HEK293 (cell line): ENCODE data around the gene NCK2.

Experiments used
- CTCF ChIA-PET: fragments of 350-600 bp; formaldehyde crosslinking; extraction: SDS; loops from one replicate; lab custom pipeline; 2021; ENCODE audit warnings: antibody characterized with exemption; lab: Yijun Ruan, JAX
- POLR2A ChIA-PET: fragments of 300-600 bp; formaldehyde crosslinking; extraction: SDS; loops from one replicate; lab custom pipeline; 2020; ENCODE audit warnings: antibody characterized with exemption, inconsistent platforms; lab: Yijun Ruan, JAX
- H3K27ac ChIP-seq: fragments of 200-500 bp; sonication (Bioruptor generic); 2 replicates; pipeline ENCODE4 v1.5.1; 2014; ENCODE audit warnings: low read depth, low read length, control low read depth, inconsistent platforms; ENCODE audit errors: extremely low read depth
- H3K36me3 ChIP-seq, 2 experiments: fragments of 200-500 bp in 1 of 2; sonication (Bioruptor generic) in 1 of 2; 1 replicate in 1 of 2; 2 replicates in 1 of 2; pipeline ENCODE4 v1.5.1; 2014 to 2017; ENCODE audit warnings: inconsistent platforms in 2 of 2, low read length in 2 of 2; ENCODE audit not compliant: control insufficient read depth in 2 of 2, insufficient read depth in 1 of 2
- H3K4me1 ChIP-seq: fragments of 200-500 bp; sonication (Bioruptor generic); 2 replicates; pipeline ENCODE4 v1.5.1; 2014; ENCODE audit warnings: mild to moderate bottlenecking, low read length, inconsistent platforms; ENCODE audit not compliant: control insufficient read depth, insufficient read depth
- H3K4me3 ChIP-seq: 2 replicates; pipeline ENCODE4 v1.5.1; 2011; ENCODE audit warnings: low read depth, mild to moderate bottlenecking, control low read depth, low read length, moderate library complexity
- H3K9me3 ChIP-seq: fragments of 200-500 bp; sonication (Bioruptor generic); 2 replicates; pipeline ENCODE4 v1.5.1; 2014; ENCODE audit warnings: low read depth, low read length, inconsistent platforms; ENCODE audit not compliant: control insufficient read depth, insufficient read depth
- ZBTB17 ChIP-seq: fragments of 450-650 bp; formaldehyde crosslinking; IDR thresholded peaks from 2 replicates; pipeline ENCODE4 v1.5.1; 2016; ENCODE audit warnings: missing biosample characterization, missing genetic modification characterization
- ZFP69B ChIP-seq: fragments of 450-650 bp; formaldehyde crosslinking; IDR thresholded peaks from 2 replicates; pipeline ENCODE4 v1.5.1; 2016; ENCODE audit warnings: missing biosample characterization, missing genetic modification characterization
- ZNF114 ChIP-seq: fragments of 450-650 bp; formaldehyde crosslinking; IDR thresholded peaks from 2 replicates; pipeline ENCODE4 v1.5.0; 2017; ENCODE audit warnings: missing biosample characterization, missing genetic modification characterization
- ZNF132 ChIP-seq: fragments of 450-650 bp; formaldehyde crosslinking; IDR thresholded peaks from 2 replicates; pipeline ENCODE4 v1.5.1; 2017; ENCODE audit warnings: missing biosample characterization, missing genetic modification characterization, borderline replicate concordance
- ZNF138 ChIP-seq: fragments of 450-650 bp; formaldehyde crosslinking; IDR thresholded peaks from 2 replicates; pipeline ENCODE4 v1.5.1; 2016; ENCODE audit warnings: missing biosample characterization, missing genetic modification characterization, borderline replicate concordance
- ZNF19 ChIP-seq: fragments of 450-650 bp; formaldehyde crosslinking; IDR thresholded peaks from 2 replicates; pipeline ENCODE4; 2016; ENCODE audit warnings: missing biosample characterization, missing genetic modification characterization, low read depth
- ZNF311 ChIP-seq: fragments of 450-650 bp; formaldehyde crosslinking; IDR thresholded peaks from 2 replicates; pipeline ENCODE4 v1.5.1; 2017; ENCODE audit warnings: missing biosample characterization, missing genetic modification characterization, borderline replicate concordance
- ZNF391 ChIP-seq: fragments of 450-650 bp; formaldehyde crosslinking; IDR thresholded peaks from 2 replicates; pipeline ENCODE4 v1.5.1; 2016; ENCODE audit warnings: low read depth, missing biosample characterization, missing genetic modification characterization, borderline replicate concordance
- ZNF48 ChIP-seq: fragments of 450-650 bp; formaldehyde crosslinking; IDR thresholded peaks from 2 replicates; pipeline ENCODE4 v1.5.1; 2016; ENCODE audit warnings: missing biosample characterization, missing genetic modification characterization
- ZNF510 ChIP-seq: fragments of 450-650 bp; formaldehyde crosslinking; IDR thresholded peaks from 2 replicates; pipeline ENCODE4 v1.5.1; 2018; ENCODE audit warnings: mild to moderate bottlenecking, missing genetic modification characterization, missing biosample characterization; ENCODE audit not compliant: insufficient replicate concordance
- ZNF624 ChIP-seq: fragments of 450-650 bp; formaldehyde crosslinking; IDR thresholded peaks from 2 replicates; pipeline ENCODE4 v1.5.1; 2017; ENCODE audit warnings: missing biosample characterization, missing genetic modification characterization
- ZNF658 ChIP-seq: fragments of 450-650 bp; formaldehyde crosslinking; IDR thresholded peaks from 2 replicates; pipeline ENCODE4; 2016; ENCODE audit warnings: missing biosample characterization, missing genetic modification characterization
- ZNF664 ChIP-seq: fragments of 450-650 bp; formaldehyde crosslinking; IDR thresholded peaks from 2 replicates; pipeline ENCODE4 v1.5.1; 2016; ENCODE audit warnings: missing biosample characterization, missing genetic modification characterization
- ZNF791 ChIP-seq: fragments of 450-650 bp; formaldehyde crosslinking; IDR thresholded peaks from 2 replicates; pipeline ENCODE4 v1.5.1; 2016; ENCODE audit warnings: missing biosample characterization, missing genetic modification characterization
- ZNF830 ChIP-seq: fragments of 450-650 bp; IDR thresholded peaks from 2 replicates; pipeline ENCODE4 v1.5.0; 2018; ENCODE audit warnings: missing biosample characterization, missing genetic modification characterization, low read depth, mild to moderate bottlenecking, moderate library complexity
- ZNF837 ChIP-seq: fragments of 450-650 bp; formaldehyde crosslinking; IDR thresholded peaks from 2 replicates; pipeline ENCODE4 v1.5.1; 2016; ENCODE audit warnings: missing biosample characterization, missing genetic modification characterization
- TF ChIP-seq, protein P1 (sequence below): fragments of 450-650 bp; formaldehyde crosslinking; IDR thresholded peaks from 2 replicates; pipeline ENCODE4 v1.5.1; 2016; ENCODE audit warnings: missing biosample characterization, missing genetic modification characterization
- TF ChIP-seq, protein P2 (sequence below): fragments of 450-650 bp; formaldehyde crosslinking; IDR thresholded peaks from 2 replicates; pipeline ENCODE4 v1.5.0; 2017; ENCODE audit warnings: missing biosample characterization, missing genetic modification characterization, borderline replicate concordance
- TF ChIP-seq, protein P3 (sequence below): fragments of 450-650 bp; formaldehyde crosslinking; IDR thresholded peaks from 2 replicates; pipeline ENCODE4 v1.5.1; 2017; ENCODE audit warnings: missing biosample characterization, missing genetic modification characterization
- TF ChIP-seq, protein P4 (sequence below): fragments of 450-650 bp; formaldehyde crosslinking; IDR thresholded peaks from 2 replicates; pipeline ENCODE4 v1.5.1; 2016; ENCODE audit warnings: missing biosample characterization, missing genetic modification characterization
- TF ChIP-seq, protein P5 (sequence below): fragments of 450-650 bp; formaldehyde crosslinking; IDR thresholded peaks from 2 replicates; pipeline ENCODE4 v1.5.1; 2017; ENCODE audit warnings: missing biosample characterization, mild to moderate bottlenecking, missing genetic modification characterization, moderate library complexity
- TF ChIP-seq, protein P6 (sequence below): fragments of 450-650 bp; formaldehyde crosslinking; IDR thresholded peaks from 2 replicates; pipeline ENCODE4 v1.5.1; 2016; ENCODE audit warnings: missing biosample characterization, missing genetic modification characterization

The NCK2 gene

DNA sequence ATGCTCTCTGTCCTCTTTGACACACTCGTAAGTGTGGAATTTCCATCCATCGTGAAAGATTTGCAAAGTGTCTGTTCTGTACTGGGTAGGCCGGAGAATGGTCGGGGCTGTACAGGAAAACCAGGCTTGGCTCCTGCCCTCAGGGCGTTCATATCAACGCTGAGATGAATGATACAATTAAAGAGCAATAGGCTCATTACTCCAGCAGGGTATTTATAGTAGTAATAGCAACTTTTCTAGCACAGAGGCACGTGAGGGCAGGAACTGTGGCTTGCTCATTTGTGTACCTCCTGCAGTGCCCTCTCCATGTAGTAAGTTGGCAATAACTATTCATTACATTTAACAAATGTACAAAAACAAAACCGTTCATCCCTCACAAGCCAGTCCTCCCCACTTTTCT is 5.3 kb upstream of the NCK2 start (continued):
- TF ChIP-seq, protein P1, sequence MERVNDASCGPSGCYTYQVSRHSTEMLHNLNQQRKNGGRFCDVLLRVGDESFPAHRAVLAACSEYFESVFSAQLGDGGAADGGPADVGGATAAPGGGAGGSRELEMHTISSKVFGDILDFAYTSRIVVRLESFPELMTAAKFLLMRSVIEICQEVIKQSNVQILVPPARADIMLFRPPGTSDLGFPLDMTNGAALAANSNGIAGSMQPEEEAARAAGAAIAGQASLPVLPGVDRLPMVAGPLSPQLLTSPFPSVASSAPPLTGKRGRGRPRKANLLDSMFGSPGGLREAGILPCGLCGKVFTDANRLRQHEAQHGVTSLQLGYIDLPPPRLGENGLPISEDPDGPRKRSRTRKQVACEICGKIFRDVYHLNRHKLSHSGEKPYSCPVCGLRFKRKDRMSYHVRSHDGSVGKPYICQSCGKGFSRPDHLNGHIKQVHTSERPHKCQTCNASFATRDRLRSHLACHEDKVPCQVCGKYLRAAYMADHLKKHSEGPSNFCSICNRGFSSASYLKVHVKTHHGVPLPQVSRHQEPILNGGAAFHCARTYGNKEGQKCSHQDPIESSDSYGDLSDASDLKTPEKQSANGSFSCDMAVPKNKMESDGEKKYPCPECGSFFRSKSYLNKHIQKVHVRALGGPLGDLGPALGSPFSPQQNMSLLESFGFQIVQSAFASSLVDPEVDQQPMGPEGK = no peak

DNA sequence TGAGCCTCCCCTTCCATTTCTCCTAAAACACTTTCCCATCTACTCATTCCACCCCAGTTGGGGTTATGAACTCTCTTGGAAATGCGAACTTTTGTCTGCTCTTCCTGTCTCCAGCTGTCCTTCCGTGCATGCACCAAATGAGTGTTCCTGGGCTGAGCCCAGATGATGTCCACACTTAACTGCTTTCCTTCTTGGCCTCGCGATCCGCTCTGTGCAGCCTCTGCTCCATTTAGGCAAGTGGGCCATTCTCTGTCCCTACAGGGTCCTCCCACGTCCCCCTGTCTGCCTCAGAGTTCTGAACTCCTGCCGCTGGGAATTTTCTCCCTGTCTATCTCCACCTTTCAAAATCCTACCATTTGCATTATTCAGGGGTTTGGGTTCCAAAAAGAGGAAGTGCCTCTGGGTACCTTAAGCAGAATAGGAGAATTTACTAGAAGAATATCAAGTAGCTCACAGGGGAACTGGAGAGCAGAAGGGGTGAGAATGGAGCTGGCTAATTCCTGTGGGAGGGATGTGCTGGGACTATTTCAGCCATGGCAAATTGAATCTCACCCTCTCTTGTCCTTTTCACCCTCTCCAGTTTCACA is 4.7 kb upstream of the NCK2 start:
- Histone ChIP-seq H3K36me3 (no peaks in the 10 kb centered on the region), H3K4me1 (no peaks in the 10 kb centered on the region), H3K27ac (no peak overlapping the region), H3K4me3 (no peak overlapping the region), H3K9me3 (no peaks in the 10 kb centered on the region)
- TF ChIP-seq ZNF48 (tag by site-specific recombination) (no peak), ZNF837 (no peak), ZNF311 (tag by site-specific recombination) (no peak), ZNF624 (tag by site-specific recombination) (no peak), ZNF830 (tag by site-specific recombination) (no peak), ZNF138 (no peak), ZNF664 (tag by site-specific recombination) (no peak), ZNF791 (tag by site-specific recombination) (no peak), ZNF132 (tag by site-specific recombination) (no peak), ZBTB17 (tag by site-specific recombination) (no peak), ZNF19 (no peak), ZNF510 (tag by site-specific recombination) (no peak)
- TF ChIP-seq, protein P2, sequence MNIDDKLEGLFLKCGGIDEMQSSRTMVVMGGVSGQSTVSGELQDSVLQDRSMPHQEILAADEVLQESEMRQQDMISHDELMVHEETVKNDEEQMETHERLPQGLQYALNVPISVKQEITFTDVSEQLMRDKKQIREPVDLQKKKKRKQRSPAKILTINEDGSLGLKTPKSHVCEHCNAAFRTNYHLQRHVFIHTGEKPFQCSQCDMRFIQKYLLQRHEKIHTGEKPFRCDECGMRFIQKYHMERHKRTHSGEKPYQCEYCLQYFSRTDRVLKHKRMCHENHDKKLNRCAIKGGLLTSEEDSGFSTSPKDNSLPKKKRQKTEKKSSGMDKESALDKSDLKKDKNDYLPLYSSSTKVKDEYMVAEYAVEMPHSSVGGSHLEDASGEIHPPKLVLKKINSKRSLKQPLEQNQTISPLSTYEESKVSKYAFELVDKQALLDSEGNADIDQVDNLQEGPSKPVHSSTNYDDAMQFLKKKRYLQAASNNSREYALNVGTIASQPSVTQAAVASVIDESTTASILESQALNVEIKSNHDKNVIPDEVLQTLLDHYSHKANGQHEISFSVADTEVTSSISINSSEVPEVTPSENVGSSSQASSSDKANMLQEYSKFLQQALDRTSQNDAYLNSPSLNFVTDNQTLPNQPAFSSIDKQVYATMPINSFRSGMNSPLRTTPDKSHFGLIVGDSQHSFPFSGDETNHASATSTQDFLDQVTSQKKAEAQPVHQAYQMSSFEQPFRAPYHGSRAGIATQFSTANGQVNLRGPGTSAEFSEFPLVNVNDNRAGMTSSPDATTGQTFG (tag by site-specific recombination) = no peak
- TF ChIP-seq, protein P3, sequence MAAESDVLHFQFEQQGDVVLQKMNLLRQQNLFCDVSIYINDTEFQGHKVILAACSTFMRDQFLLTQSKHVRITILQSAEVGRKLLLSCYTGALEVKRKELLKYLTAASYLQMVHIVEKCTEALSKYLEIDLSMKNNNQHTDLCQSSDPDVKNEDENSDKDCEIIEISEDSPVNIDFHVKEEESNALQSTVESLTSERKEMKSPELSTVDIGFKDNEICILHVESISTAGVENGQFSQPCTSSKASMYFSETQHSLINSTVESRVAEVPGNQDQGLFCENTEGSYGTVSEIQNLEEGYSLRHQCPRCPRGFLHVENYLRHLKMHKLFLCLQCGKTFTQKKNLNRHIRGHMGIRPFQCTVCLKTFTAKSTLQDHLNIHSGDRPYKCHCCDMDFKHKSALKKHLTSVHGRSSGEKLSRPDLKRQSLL (tag by site-specific recombination) = no peak
- POLR2A ChIA-PET = no interaction called here
- CTCF ChIA-PET = no interaction called here

DNA sequence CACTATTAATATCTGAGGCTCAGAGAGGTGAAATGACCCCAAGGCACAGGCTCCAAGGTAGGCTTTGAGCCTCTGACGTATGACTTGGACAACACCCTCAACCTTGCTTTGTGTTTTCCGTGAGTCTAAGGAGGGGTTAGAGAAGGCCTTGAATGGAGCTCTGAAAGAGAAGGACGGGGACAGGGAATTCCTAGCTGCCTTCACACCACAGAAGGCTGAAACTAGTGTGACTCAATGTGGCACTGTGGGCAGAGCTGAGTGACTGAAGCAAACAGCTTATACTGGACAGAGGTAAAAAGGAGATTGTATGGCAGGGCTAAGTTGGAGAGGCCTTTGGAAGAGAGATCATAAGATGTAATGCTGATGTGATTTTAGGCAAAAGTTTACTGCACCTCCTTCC is 3.5 kb upstream of the NCK2 start:
- ChIA-PET POLR2A (no interaction called here), CTCF (no interaction called here)
- no peak overlapping the region for H3K4me3 ChIP-seq
- no peaks in the 10 kb centered on the region for H3K9me3 ChIP-seq
- no peaks in the 10 kb centered on the region for H3K36me3 ChIP-seq
- H3K4me1 ChIP-seq = no peaks in the 10 kb centered on the region; the same call in 1 of the 2 replicates
- H3K27ac ChIP-seq = no peak overlapping the region
- TF ChIP-seq ZFP69B (tag by site-specific recombination) = no peak
- TF ChIP-seq, protein P4, sequence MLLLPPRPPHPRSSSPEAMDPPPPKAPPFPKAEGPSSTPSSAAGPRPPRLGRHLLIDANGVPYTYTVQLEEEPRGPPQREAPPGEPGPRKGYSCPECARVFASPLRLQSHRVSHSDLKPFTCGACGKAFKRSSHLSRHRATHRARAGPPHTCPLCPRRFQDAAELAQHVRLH = no peak
- TF ChIP-seq ZNF114 = no peak
- TF ChIP-seq, protein P5, sequence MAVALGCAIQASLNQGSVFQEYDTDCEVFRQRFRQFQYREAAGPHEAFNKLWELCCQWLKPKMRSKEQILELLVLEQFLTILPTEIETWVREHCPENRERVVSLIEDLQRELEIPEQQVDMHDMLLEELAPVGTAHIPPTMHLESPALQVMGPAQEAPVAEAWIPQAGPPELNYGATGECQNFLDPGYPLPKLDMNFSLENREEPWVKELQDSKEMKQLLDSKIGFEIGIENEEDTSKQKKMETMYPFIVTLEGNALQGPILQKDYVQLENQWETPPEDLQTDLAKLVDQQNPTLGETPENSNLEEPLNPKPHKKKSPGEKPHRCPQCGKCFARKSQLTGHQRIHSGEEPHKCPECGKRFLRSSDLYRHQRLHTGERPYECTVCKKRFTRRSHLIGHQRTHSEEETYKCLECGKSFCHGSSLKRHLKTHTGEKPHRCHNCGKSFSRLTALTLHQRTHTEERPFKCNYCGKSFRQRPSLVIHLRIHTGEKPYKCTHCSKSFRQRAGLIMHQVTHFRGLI = no peak
- TF ChIP-seq ZNF391 = no peak
- TF ChIP-seq ZNF658 (tag by site-specific recombination) = no peak
- TF ChIP-seq, protein P6, sequence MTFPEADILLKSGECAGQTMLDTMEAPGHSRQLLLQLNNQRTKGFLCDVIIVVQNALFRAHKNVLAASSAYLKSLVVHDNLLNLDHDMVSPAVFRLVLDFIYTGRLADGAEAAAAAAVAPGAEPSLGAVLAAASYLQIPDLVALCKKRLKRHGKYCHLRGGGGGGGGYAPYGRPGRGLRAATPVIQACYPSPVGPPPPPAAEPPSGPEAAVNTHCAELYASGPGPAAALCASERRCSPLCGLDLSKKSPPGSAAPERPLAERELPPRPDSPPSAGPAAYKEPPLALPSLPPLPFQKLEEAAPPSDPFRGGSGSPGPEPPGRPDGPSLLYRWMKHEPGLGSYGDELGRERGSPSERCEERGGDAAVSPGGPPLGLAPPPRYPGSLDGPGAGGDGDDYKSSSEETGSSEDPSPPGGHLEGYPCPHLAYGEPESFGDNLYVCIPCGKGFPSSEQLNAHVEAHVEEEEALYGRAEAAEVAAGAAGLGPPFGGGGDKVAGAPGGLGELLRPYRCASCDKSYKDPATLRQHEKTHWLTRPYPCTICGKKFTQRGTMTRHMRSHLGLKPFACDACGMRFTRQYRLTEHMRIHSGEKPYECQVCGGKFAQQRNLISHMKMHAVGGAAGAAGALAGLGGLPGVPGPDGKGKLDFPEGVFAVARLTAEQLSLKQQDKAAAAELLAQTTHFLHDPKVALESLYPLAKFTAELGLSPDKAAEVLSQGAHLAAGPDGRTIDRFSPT (tag by site-specific recombination) = no peak
